Activated T-helper 9 cell treated with anti-CD3 and anti-CD28 coated beads, Interleukin-2, amount 50 U/mL, for 16 hours (primary cell): Measurements from ENCODE around the gene HSFX4.
"Not testable (repeated sequence)": the region's sequence is repeated elsewhere in the genome, so short reads cannot be mapped to it uniquely, and the experiment has no call there.

Source experiments
- DNase-seq: peaks from one replicate; pipeline ENCODE4 v3.0.0-alpha.2; 2020; ENCODE audit warnings: low read depth

HSFX4 gene, protein sequence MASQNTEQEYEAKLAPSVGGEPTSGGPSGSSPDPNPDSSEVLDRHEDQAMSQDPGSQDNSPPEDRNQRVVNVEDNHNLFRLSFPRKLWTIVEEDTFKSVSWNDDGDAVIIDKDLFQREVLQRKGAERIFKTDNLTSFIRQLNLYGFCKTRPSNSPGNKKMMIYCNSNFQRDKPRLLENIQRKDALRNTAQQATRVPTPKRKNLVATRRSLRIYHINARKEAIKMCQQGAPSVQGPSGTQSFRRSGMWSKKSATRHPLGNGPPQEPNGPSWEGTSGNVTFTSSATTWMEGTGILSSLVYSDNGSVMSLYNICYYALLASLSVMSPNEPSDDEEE

DNA sequence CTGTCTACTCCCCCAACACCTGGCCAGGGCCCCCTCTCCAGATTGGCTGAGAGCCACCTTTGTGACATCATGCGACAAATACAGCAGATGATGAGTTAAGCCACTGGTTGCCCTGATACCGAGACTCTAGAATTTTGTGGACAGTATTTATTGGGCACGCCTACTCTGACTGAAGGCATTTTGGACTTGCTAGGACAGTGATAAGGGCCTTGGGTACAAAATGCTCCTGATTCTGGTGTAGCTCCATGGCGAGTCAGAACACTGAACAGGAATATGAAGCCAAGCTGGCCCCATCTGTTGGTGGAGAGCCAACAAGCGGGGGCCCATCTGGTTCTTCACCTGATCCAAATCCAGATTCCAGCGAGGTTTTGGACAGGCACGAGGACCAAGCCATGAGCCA, at the start of gene HSFX4:
Gene HSFX4, plus strand, starts transcription at position 174 of the 400 bp plus-strand sequence. Its CDS starts 72 bp downstream, at position 246.
- not testable (repeated sequence) for DNase-seq

DNA sequence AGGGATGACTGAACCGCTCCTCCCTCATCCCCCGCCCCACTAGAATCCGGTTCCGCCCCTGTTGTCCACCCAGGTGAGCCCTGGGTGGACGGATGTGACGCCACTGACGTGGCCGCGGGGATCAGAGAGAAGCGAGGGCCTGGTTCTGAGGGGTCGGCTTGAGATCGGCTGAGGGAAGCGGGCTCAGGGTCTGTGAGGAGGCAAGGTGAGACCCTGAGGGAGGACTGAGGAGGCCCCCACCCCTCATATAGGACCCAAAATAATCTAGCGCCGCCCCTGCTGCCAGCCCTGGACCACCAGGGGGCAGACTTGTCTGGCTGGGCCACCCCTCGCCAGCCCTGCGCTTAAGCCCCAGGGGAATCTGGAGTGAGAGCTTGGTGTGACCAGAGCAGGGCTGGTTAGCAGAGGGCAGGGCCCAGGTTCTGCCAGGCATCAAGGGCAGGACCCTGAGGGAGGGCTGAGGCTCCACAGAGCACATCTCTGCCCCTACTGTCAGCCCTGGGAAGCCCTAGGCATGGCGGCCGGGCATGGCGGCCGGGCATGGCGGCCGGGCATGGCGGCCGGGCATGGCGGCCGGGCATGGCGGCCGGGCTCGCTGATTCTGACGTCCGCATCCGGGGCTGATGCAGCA, 48.2 kb upstream of the HSFX4 start, which contains the start of gene MAGEA8:
Gene MAGEA8, plus strand, starts transcription at position 103 of the 631 bp plus-strand sequence. CDS start 3,090 bp downstream, outside the sequence.
- no peak for DNase-seq

DNA sequence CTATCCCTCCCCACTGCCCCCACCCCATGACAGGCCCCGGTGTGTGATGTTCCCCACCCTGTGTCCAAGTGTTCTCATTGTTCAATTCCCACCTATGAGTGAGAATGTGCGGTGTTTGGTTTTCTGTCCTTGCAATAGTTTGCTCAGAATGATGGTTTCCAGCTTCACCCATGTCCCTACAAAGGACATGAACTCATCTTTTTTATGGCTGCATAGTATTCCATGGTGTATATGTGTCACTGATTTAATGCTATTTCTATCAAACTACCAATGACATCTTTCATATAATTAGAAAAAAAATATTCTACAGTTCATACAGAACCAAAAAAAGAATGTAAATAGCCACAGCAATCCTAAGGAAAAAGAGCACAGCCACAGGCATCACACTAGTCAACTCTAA, 38.5 kb upstream of the HSFX4 start:
- DNase-seq: not testable (repeated sequence)

DNA sequence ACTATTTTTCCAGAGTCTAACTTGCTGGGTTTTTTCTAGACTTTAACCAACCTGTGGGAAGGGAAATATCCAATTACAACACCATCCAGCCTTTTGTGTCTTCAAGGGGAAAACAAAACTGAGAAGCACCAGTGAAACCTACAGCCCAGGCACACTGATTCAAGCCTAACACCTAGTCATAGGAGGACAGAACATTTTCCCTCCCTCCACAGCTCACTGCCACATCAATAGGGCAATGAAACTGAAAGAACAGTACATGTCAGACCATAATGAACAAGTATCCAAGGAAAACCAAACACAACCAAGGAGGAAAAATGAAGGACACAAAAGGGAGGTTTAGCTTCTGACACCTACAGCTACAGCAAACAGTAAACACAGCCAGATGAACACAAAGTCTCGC, 30.8 kb upstream of the HSFX4 start:
- DNase-seq: no peak

DNA sequence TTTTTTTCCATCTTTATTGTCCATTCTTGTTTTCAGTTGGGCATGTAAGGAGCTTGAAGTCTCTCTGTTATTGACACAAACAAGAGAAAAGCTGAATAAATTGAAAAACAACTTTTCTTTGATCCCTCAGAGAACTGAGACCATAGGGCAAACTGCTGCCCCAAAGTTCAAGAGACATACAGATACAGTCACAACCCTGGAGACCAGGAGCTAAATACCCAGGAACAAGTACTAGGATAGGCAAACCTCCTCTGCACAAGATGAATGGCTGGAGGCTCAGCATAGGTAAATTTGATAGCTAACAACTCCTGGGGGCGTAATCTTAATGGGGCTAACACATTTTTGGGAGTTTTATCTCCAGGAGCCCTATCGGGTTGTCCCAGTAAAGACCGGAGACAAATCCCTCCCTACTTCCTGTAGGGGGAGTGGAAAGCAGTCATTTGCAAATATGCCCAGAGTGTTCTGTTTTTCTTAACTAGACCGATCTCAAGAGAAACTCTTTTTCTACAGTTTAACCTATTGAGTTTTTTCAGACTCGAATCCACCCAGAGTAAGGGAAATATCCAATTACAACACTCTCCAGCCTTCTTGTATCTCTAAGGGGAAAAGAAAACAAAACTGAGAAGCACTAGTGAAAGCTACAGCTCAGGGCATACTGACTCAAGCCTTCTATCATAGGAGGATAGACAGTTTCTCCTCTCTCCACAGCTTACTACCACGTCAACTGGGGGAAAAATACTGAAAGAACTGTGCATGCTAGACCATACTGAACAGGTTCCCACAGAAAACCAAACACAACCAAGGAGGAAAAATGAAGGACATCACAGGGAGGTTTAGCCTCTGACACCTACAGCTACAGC, 25.3 kb upstream of the HSFX4 start:
- no peak for DNase-seq

DNA sequence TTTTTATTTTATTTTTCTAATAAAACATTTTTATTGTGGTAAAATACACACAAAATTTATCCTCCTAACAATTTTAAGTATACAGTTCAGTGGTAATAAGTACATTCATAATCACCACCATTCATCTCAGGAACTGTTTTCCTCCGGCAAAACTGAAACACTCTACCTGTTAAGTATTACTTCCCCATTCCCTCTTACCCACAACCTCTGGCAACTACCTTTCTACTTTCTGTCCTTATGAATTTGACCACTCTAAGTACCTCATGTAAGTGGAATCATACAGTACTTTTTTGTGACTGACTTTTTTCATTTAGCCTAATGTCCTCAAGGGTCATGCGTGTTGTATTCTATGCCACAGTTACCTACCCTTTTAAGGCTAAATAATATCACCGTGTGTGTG, 21.1 kb upstream of the HSFX4 start:
- no peak for DNase-seq

DNA sequence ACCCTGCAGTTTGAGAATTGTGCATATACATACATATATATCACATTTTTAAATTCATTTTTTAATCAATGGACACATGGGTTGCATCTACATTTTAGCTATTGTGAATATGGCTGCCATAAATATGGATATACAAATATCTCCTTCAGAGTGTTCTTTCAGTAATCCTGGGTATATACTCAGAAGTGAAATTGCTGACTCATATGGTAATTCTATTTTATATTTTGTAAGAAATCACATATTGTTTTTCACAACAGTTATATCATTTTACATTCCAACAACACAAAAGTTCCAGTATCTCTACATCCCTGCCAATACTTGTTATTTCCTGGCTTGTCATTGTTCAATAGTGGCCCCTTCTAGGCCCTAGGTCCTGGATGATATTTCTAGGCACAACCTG, 20.6 kb upstream of the HSFX4 start:
- DNase-seq: no peak

DNA sequence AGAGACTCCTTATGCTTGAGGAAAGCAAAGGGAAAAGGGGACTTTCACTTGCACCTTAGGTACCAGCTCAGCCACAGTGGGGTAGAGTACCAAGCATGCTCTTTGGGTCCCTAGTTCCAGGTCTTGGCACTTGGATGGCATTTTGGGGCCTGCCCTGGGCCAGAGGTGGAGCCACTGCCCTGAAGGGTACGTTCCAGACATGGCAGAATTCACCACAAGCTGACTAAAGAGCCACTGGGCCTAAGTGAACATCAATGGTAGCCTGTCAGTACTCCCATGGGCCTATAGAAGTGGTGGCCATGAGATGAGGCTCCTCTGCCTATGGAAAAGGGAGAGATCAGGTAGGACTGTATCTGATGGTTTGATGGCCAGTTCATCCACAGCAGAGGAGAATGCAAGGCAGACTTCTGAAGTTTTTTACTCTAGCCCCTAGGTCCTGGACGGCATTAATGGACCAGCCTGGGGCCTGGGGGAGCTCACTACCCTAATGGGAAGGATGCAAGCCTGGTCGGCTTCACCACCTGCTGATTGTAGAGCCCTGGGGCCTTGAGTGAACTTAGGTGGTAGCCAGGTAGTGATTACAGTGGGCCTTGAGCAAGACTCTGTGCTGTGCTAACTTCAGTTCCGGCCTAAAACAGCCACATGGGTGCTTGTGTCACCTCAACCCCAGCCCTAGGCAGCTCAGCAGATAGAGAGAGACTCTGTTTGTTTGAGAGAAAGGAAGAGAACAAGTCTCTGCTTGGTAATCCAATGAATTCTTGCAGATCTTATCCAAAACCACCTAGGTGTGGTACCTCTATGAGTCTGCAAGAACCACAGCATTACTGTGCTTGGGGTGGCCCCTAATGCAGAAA, 19.8 kb upstream of the HSFX4 start:
- no peak for DNase-seq

DNA sequence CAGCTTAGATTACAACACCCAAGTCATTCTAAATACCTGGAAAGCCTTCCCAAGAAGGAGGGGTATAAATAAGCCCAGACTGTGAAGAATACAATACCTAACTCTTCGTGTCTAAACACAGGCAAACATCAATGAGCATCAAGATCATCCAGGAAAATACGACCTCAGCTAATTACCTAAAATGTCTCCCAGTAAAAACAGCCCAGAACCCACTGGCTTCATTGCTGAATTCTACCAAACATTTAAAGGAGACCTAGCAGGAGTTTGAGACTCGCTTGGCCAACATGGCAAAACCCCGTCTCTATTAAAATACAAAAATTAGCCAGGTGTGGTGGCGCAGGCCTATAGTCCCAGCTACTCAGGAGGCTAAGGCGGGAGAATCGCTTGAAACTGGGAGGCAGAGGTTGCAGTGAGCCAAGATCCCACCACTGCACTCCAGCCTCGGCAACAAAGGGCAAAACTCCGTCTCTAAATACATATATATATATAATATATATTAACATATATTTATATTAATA, 19.1 kb upstream of the HSFX4 start:
- DNase-seq: no peak

DNA sequence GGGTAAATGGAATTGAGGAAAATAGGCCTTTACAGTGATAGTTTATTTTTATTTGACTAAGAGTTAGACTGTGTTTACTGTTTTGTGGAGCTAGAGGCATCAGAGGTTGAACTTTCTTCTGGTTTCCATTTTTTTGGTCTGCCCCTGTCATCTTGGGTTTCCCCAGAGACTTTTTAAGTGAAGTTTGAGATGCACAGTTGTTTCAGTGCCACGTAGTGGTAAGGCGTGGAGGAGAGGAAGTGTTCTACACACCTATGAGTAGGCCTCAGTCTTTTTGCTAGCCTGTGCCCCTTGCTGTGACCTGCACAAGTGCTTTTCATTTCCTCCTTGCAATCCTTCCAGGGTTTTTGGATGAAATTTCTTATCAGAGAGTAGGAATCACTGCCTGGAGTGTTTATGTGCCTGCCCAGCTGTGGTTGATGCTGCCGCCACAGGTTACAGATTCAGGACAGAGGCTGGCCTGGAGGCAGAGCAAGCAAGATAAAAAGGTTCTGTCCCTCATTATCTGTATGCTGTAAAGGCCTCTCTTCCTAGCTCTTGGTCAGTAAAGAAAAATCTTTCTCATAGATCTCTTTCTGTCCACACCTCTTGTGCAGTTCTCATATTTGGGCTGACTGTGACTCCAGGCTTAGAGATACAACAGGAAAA, 12.5 kb upstream of the HSFX4 start:
- DNase-seq: no peak

DNA sequence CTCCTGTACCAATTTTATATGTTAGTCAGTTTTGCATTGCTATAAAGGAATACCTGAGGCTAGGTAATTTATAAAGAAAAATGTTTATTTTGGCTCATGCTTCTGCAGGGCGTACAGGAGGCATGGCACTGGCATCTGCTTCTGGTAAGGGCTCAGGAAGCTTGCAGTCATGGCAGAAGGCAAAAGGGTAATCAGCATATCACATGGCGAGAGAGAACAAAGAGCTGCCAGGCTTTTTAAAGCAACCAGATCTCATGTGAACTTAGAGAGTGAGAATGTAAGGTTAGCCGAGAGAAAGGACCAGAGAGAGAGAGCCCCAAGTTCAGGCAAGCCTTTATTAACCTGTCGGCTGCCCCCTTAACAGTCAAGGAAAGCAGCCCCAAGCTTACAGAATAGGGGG, 5.5 kb upstream of the HSFX4 start:
- DNase-seq: not testable (repeated sequence)

DNA sequence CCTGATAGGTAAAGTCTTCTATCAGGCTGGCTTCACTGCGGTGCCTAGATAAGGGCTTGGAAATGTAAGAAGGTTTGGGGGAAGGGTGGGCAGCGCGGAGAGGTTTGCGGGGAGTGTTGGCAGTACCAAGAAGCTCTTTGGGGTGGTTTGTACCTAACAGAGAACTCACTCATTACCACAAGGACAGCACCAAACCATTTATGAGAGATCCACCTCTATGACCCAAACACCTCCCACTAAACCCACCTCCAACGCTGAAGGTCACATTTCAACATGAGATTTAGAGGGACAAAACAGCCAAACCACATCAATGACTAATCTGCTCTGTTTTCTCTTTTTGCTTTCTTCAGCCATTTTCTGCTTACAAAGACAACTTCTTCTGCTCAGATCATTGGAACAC, 4.9 kb upstream of the HSFX4 start:
- DNase-seq: not testable (repeated sequence)

DNA sequence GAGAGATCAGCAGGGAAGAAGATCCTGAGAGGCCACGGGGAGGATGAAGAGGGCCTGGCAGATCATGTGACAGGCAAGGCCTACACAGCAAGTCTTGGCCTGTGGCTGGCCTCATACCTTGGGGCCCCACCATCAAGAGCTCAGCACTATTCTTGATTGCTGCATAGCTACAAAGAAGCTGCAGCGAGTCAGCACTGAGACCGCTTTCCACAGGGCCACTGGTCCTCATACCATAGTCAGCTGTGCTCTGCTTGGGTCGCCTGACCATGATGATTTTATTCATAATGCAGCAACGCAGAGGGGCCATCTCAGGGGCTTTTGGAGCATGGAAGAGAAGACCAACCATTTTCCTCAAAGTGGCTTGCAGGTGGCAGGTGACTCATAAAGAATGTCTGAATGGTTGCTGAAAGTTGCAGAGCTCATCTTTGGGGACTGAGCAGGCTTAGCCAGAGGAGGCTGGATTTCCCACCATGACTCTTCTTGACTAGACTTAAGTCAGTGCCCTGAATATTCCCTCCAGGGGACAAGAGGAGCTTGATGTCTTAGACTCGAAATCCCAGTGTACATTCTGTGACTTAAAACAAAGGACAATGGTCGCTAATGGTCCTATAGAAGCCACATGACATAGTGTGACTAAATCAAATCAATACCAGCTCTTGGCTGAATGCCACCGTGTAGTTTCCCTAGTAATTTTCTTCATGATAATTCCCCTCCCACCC, 2.0 kb upstream of the HSFX4 start:
- DNase-seq: not testable (repeated sequence)

DNA sequence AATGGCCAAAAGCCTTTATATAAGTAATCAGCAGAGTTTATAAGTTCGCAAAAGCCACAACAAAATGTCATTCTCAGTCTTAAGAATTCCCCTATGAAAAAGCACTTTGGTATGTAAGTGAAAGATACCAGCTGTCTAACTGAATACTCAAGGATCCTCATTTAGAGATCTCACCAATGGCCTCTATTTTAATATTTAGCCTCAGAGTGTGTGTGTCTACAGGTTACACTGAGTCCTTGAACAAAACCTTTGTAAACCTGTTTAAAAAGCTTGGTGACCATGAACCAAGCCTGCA, 1.5 kb upstream of the HSFX4 start:
- DNase-seq: not testable (repeated sequence)

DNA sequence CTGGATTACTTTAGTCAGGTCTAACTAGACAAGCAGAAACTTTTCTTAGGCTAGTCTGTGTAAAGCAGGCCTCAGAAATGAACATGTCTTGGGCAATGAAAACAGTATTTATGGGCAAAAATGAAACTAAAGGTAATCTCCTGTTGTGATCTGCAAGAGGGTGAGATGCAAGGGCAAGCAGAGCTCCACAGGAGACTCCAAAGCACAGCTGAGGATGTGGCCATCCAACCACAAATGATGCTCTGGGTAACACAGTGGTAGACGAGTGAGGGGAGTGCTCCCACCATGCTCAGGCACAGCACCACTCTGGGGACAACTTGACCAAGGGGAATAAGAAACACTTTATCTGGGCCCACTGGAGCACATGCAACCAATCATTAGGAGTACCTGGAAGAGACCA, 738 bp upstream of the HSFX4 start:
- DNase-seq: not testable (repeated sequence)

DNA sequence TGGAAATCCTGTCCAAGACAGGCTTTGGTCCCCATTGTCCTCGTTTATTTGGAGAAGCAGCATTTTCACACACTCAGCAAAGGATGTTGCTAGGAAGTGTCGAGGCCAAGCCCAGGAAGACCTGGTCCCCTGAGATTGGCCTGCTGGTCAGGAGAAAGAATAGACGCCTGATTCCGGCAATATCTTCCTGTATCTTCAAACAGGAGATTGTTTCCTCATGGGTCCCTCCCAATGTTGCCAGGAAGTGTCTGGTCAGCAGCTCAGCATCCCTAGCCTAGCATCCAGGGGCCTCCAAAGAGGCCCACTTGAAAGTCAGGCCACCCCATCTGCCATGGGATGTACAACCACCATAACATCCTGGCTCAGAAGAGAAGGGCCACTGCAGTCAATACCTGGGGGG, 2.0 kb downstream of the HSFX4 start:
- not testable (repeated sequence) for DNase-seq

DNA sequence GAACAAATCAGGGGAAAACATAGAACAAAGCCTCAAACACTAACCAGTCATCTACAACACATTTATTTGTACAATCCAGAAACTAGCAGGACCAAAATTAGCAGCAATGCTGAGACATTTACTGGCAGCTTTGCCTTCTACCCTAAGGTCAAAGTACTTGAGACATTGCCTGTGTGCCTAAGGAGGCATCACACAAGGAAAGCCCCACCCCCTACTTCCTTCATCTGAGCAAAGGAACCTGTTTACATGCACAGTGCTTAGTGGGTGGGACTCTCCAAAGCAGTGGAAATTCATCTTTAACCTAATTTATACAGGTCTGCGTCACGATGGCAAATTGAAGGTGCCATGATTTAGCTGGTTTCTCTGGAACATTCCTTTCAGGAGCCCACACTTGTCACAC, 2.8 kb downstream of the HSFX4 start:
- DNase-seq: not testable (repeated sequence)

DNA sequence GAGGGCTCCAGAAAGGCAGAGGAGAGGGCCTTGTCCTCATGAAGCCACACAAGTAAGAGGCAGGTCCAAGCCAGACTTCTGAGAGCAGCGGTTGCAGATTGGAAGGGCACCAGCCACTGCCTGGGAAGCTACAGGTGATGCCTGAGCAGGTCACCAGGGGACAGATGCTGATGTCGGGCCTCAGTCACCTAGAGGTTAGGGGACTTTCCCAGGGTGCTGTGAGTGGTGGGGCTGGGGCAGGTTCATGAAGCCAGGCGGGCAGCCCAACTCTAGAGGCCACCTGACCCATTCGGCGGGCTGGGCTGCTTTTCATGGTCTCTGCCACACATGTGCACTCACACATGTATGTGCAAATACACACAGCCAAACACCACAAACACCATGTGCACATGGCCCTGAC, 3.6 kb downstream of the HSFX4 start:
- not testable (repeated sequence) for DNase-seq

DNA sequence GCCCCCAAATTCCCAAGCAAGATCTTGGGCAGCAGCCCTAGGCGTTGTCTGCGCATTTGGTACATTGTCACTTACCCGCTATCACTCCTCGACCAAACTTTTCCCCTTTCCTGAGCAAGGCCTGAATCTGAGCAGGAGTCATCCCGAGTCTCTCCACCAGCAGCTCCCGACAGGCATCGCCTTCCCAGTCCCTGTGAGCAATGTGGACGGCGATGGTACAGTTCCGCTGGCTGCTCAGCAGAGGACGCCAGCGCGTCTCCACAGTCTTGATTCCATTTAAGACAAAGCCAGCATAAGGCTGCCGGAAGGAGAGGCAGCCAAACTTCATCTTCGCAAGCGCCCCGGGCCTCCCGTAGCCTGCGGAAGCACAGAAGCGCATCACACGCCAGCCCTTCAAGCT, 4.2 kb downstream of the HSFX4 start:
- not testable (repeated sequence) for DNase-seq

DNA sequence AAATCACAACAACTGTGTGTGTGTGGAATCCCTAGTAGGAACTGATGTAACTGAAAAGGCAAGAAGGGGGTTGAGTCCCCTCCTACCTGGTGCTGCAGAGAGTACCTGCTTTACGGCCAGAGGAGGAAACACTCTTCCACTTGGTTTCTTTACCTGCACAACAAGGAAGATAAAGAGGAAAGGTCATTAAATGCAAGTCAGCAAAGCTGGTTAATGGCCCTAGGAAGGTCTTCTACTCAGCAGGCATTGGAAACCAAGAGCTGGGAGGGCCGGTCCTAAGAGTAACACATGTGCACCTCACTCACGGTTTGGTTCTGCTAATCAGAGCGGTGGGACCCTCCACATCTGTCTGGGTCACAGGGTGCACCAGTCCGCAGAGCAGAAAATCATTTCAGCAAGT, 8.0 kb downstream of the HSFX4 start:
- DNase-seq: not testable (repeated sequence)
